Progenitor cell of endocrine pancreas (in vitro differentiated cells): ENCODE results near the gene SLC22A13. TPM values are rescaled to one million over a fixed set of nuclear protein-coding genes. Genes with fewer than 3 reads are reported as not detected.

Experiments
- DNase-seq: peaks from one replicate; pipeline ENCODE4 v3.0.0; 2021; ENCODE audit warnings: low spot score; ENCODE audit not compliant: unreplicated experiment
- H3K27ac Mint-ChIP-seq: 2 replicates; pipeline ENCODE4 v1.8.0; 2021; ENCODE audit warnings: mild to moderate bottlenecking, moderate library complexity, mixed read lengths
- H3K27me3 Mint-ChIP-seq: 2 replicates; pipeline ENCODE4 v1.8.0; 2021; ENCODE audit warnings: mixed read lengths
- H3K36me3 Mint-ChIP-seq: 2 replicates; pipeline ENCODE4 v1.8.0; 2022; ENCODE audit warnings: mixed read lengths; ENCODE audit not compliant: insufficient read depth
- H3K4me1 Mint-ChIP-seq: 2 replicates; pipeline ENCODE4 v1.8.0; 2021; ENCODE audit warnings: low read depth, mixed read lengths
- H3K4me3 Mint-ChIP-seq: 2 replicates; pipeline ENCODE4 v1.8.0; 2021; ENCODE audit warnings: low read depth, mild to moderate bottlenecking, moderate library complexity, mixed read lengths
- H3K9me3 Mint-ChIP-seq: 2 replicates; pipeline ENCODE4 v1.8.0; 2021; ENCODE audit warnings: low read depth, mixed read lengths
- CTCF ChIP-seq: fragments of 200-600 bp; sonication (generic); IDR thresholded peaks from one replicate; pipeline ENCODE4 v1.5.0; 2021; ENCODE audit warnings: antibody characterized with exemption, mild to moderate bottlenecking; ENCODE audit not compliant: unreplicated experiment
- total RNA-seq: library from RNA; stranded (reverse); gene quantifications from 2 replicates; pipeline ENCODE4 v1.2.1, GENCODE V29; 2021

The SLC22A13 gene
- total RNA-seq, 1 donor from 2014 or later, result 0.67 TPM

- TF ChIP-seq CTCF, result no peak
- no peaks in the 10 kb centered on the region for H3K27me3 Mint-ChIP-seq
- no peak for DNase-seq
- H3K36me3 Mint-ChIP-seq, result peaks cover 17% of the 10 kb centered on the region
- H3K9me3 Mint-ChIP-seq, result no peaks in the 10 kb centered on the region
- no peak overlapping the region for H3K4me3 Mint-ChIP-seq
- no peaks in the 10 kb centered on the region for H3K4me1 Mint-ChIP-seq
- H3K27ac Mint-ChIP-seq, result no peak overlapping the region
Measured at GRCh38 chr3:38226273-38226672, 39.3 kb upstream of the SLC22A13 start.

GRCh38 chr3:38227989-38228388 is 37.6 kb upstream of the SLC22A13 start:
- H3K27me3 Mint-ChIP-seq, result no peaks in the 10 kb centered on the region
- H3K27ac Mint-ChIP-seq, result no peak overlapping the region
- no peaks in the 10 kb centered on the region for H3K9me3 Mint-ChIP-seq
- DNase-seq, result no peak
- peaks cover 18% of the 10 kb centered on the region for H3K36me3 Mint-ChIP-seq
- TF ChIP-seq CTCF, result no peak
- no peak overlapping the region for H3K4me3 Mint-ChIP-seq
- H3K4me1 Mint-ChIP-seq, result peaks cover 1% of the 10 kb centered on the region

GRCh38 chr3:38229036-38229435 is 36.6 kb upstream of the SLC22A13 start:
- Mint-ChIP-seq H3K36me3 (peaks cover 24% of the 10 kb centered on the region), H3K4me1 (peaks cover 5% of the 10 kb centered on the region), H3K9me3 (no peaks in the 10 kb centered on the region), H3K27ac (no peak overlapping the region), H3K4me3 (no peak overlapping the region), H3K27me3 (no peaks in the 10 kb centered on the region)
- no peak for TF ChIP-seq CTCF
- DNase-seq, result no peak

- no peak for TF ChIP-seq CTCF
- H3K27me3 Mint-ChIP-seq, result no peaks in the 10 kb centered on the region
- peaks cover 8% of the 10 kb centered on the region for H3K9me3 Mint-ChIP-seq
- peaks cover 13% of the 10 kb centered on the region for H3K4me1 Mint-ChIP-seq
- no peak overlapping the region for H3K27ac Mint-ChIP-seq
- peaks cover 44% of the 10 kb centered on the region for H3K36me3 Mint-ChIP-seq
- H3K4me3 Mint-ChIP-seq, result no peak overlapping the region
- no peak for DNase-seq
Measured at GRCh38 chr3:38232701-38233100, 32.9 kb upstream of the SLC22A13 start.

GRCh38 chr3:38235466-38235865 is 30.1 kb upstream of the SLC22A13 start:
- H3K4me3 Mint-ChIP-seq, result no peak overlapping the region
- peaks cover 22% of the 10 kb centered on the region for H3K9me3 Mint-ChIP-seq
- H3K36me3 Mint-ChIP-seq, result peaks cover 58% of the 10 kb centered on the region
- peaks cover 13% of the 10 kb centered on the region for H3K4me1 Mint-ChIP-seq
- no peak for DNase-seq
- no peaks in the 10 kb centered on the region for H3K27me3 Mint-ChIP-seq
- no peak for TF ChIP-seq CTCF
- H3K27ac Mint-ChIP-seq, result peak overlapping the region; percentile 30
